DLD1 (cell line): ENCODE results near the gene KDM4B.
"Not testable (repeated sequence)": the region's sequence is repeated elsewhere in the genome, so short reads cannot be mapped to it uniquely, and the experiment has no call there.

Experiments used
- in situ Hi-C: cut with HindIII; loops from 2 replicates; pipeline ENCODE4 v1.10.0; 2017; ENCODE audit warnings: low sequenced_read_pairs

Gene KDM4B

GRCh38 chr19:5158549-5159134, 189.7 kb downstream of the KDM4B start:
- in situ Hi-C loops = not testable (repeated sequence)

- in situ Hi-C loops = not testable (repeated sequence)
Measured at GRCh38 chr19:5160158-5160795, 191.4 kb downstream of the KDM4B start.

GRCh38 chr19:5164845-5165696, 196.2 kb downstream of the KDM4B start:
- in situ Hi-C loops = not testable (repeated sequence)

DNA sequence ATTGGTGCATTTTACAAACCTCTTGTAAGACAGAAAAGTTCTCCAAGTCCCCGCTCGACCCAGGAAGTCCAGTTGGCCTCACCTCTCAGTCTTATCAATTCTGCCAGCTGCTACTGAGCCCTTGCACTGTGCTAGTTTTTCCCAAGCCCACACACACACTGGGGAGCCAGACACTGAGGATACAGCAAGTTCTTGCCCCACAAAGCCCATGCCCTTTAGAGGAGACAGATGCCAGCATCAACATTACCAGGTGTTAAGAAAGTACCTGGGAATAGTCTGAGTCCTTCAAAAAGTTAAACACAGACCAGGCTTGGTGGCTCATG, 196.7 kb downstream of the KDM4B start:
- in situ Hi-C loops = no loop called here

DNA sequence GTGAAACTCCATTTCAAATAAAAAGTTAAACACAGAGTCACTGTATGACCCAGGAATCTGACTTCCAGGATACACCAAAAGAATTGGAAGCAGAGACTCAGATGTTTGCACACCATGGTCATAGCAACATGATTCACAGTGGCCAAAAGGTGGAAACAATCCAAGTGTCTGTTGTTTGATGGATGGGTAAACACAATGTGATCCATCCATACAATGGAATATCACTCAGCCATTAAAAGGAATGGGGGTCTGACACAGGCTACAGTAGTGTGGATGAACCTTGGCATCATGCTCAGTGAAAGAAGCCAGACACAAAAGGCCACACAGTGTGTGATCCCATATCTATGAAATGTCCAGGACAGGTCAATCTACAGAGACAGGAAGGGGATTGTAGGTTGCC, 197.3 kb downstream of the KDM4B start:
- in situ Hi-C loops = no loop called here

- in situ Hi-C loops = no loop called here
Measured at GRCh38 chr19:5170329-5170745, 201.4 kb downstream of the KDM4B start.

GRCh38 chr19:5171711-5172110, 202.8 kb downstream of the KDM4B start:
- in situ Hi-C loops = no loop called here

- in situ Hi-C loops = no loop called here
Measured at GRCh38 chr19:5172859-5173630, 204.1 kb downstream of the KDM4B start.

GRCh38 chr19:5173993-5174392, 205.1 kb downstream of the KDM4B start:
- in situ Hi-C loops = no loop called here

DNA sequence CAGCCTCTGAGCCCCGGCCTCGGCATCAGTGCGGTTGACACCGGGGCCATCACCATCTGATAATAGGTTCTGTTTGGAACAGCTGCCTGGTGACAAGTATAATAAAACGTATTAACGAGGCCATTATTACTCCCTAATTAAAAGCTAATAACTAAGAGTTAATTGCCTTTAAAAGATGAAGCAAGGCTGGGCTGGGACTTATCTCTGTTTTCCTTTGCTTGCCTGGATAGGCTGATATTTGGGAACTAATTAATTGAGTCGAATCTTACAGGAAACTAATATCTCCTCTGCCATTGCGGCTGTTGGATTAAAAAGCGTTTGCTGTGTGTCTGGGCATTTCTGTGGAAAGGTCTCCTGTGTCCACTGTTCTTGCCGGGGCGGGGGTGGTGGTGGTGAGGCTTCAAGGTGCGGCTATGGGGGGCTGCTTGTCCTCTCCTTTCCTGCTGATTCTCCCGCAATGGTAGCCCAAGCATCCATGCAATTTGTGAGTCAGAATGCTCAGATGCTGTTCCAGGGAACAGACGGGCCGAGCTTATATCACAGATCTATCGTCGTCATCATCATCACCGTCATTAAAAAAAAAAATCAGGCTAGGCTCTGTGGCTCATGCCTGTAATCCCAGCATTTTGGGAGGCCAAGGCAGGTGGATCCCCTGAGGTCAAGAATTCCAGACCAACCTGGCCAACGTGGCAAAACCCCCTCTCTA, 209.0 kb downstream of the KDM4B start:
- in situ Hi-C loops = no loop called here

GRCh38 chr19:5178841-5179240, 209.9 kb downstream of the KDM4B start:
- in situ Hi-C loops = no loop called here

DNA sequence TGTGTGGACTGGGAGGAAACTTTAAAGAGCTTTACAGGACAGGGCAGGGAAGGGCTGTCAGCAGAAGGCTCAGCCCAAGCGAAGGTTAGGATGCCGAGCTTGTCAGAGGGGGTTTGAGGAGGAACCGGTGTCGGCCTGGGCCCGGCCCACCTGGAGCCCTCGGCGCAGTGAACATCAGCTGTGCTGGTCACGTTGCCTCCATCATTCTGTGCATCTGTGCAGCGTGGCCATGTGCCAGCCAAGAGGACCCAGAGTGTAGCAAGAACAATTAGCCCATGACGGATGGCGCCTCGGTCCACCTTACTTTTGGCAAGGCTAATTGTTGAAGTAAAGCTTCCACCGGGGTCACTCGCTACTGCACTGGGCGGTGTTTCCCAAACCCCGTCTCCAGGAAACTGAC, 210.3 kb downstream of the KDM4B start:
- in situ Hi-C loops = no loop called here

DNA sequence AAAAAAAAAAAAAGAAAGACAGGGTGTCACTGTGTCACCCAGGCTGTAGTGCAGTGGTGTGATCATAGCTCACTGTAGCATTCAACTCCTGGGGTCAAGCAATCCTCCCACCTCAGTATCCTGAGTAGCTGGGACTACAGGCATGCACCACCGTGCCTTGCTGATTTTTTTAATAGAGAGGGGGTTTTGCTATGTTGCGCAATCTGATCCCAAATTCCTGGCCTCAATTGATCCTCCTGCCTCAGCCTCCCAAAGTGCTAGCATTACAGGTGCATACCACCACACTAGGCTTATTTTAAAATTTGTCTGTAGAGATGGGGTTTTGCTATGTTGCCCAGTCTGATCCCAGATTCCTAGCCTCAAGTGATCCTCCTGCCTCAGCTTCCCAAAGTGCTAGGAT, 212.4 kb downstream of the KDM4B start:
- in situ Hi-C loops = no loop called here

DNA sequence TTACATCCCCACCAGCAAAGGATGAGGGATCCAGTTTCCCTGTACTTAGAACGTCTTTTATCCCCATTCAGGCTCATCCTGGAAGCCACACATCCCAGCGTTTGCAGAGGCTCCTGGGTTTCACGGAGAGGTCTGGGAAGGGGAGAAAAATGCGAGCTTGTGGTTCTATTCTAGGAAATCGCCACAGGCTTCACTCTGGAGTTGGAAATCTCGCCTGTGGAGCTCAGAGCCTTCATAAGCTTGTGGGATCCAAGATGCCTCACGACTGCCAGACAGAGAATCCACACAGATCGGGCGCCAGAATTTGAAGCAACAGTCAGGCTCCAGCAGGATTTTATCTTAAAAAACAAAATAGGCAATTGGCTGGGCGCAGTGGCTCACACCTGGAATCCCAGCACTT, 213.8 kb downstream of the KDM4B start:
- in situ Hi-C loops = no loop called here

DNA sequence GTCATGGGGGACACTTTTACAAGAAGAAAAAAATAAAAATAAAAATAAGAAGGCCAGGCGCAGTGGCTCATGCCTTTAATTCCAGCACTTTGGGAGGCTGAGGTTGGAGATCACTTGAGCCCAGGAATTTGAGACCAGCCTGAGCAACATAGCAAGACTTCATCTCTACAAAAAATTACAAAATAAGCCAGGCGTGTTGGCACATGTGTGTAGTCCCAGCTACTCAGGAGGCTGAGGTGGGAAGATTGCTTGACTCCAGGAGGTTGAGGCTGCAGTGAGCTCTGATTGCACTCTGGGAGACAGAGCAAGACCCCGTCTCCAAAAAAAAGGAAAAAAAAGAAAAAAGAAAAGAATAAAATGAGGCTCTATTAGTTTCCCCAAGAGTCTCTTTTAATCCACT, 214.7 kb downstream of the KDM4B start:
- in situ Hi-C loops = no loop called here

DNA sequence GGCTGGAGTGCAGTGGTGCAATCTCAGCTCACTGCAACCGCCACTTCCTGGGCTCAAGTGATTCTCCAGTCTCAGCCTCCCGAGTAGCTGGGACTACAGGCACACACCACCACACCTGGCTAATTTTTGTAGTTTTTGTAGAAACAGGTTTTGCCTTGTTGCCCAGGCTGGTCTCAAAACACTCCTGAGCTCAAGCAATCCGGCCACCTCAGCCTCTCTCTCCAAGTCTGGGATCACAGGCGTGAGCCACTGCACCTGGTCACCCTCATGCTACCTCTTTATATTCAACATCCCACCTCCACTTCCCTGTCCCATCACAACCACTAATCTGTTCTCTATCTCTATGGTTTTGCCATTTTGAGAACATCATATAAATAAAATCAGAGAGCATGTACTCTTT, 216.0 kb downstream of the KDM4B start:
- in situ Hi-C loops = no loop called here

GRCh38 chr19:5186293-5187050, 217.6 kb downstream of the KDM4B start:
- in situ Hi-C loops = no loop called here

- in situ Hi-C loops = no loop called here
Measured at GRCh38 chr19:5188548-5189317, 219.8 kb downstream of the KDM4B start.

DNA sequence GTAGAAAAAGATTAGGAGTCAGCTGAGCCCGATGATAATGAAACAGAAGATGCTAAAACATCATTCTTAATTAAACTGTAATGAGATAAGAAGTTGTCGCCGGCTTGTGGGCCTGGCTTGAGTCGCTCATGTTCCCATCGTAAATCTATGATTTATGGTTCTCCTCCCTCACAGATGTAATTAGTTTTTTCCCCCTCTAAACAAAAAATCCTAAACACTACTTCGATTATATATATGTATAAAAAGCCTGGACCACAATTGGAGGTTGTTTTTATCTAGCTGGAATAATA, 220.3 kb downstream of the KDM4B start:
- in situ Hi-C loops = no loop called here

DNA sequence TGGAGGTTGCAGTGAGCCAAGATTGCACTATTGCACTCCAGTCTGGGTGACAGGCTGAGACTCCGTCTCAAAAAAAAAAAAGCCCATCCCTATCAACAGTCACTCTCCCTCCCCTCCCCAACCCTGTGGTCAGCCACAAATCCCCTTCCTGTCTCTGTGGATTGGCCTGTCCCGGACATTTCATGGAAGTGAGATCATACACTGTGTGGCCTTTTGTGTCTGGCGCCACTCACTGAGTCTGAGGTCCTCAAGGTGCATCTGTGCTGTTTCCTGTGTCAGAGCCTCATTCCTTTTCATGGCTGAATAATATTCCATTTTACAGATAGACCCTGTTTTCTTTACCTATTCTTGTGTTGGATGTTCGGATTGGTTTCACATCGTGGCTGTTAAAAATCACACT, 222.2 kb downstream of the KDM4B start:
- in situ Hi-C loops = no loop called here
